CD14-positive monocyte (primary cell): ENCODE measurements around the gene C15orf62. TPM values are rescaled to one million over a fixed set of nuclear protein-coding genes. Genes with fewer than 3 reads are reported as not detected.

Experiments
- DNase-seq, 3 donors: peaks; one replicate each; pipeline ENCODE4 v3.0.0-alpha.2; 2011 to 2022
- H2AFZ ChIP-seq: 2 replicates; pipeline ENCODE4 v1.6.0; 2012; ENCODE audit warnings: mild to moderate bottlenecking, low read depth, low read length, inconsistent platforms; ENCODE audit not compliant: insufficient read depth, poor library complexity, severe bottlenecking
- H3K27ac ChIP-seq, 2 donors: 1 replicate in 1 of 2; 2 replicates in 1 of 2; pipeline ENCODE4 v1.5.1; 2012 to 2013; ENCODE audit warnings: low read length in 2 of 2, control low read depth in 1 of 2, inconsistent platforms in 1 of 2, low read depth in 1 of 2, mild to moderate bottlenecking in 1 of 2
- H3K27me3 ChIP-seq, 2 donors: one replicate each; pipeline versions ENCODE4 v1.6.0 to v1.6.1; 2011 to 2013; ENCODE audit warnings: low read length in 2 of 2; ENCODE audit not compliant: control insufficient read depth in 2 of 2, insufficient read depth in 2 of 2
- H3K36me3 ChIP-seq, 2 donors: replicated peaks in 1 of 2; 1 replicate in 1 of 2; 2 replicates in 1 of 2; pipeline versions ENCODE4 v1.5.1 to v1.6.1; 2012 to 2013; ENCODE audit warnings: low read length in 2 of 2, control low read depth in 1 of 2, inconsistent platforms in 1 of 2, mild to moderate bottlenecking in 1 of 2; ENCODE audit not compliant: insufficient read depth in 2 of 2, control insufficient read depth in 1 of 2
- H3K4me1 ChIP-seq, 2 donors: 1 replicate in 1 of 2; 2 replicates in 1 of 2; pipeline versions ENCODE4 v1.5.1 to v1.6.1; 2012 to 2013; ENCODE audit warnings: low read length in 2 of 2, control low read depth in 1 of 2, inconsistent platforms in 1 of 2, mild to moderate bottlenecking in 1 of 2, moderate library complexity in 1 of 2; ENCODE audit not compliant: insufficient read depth in 2 of 2, control insufficient read depth in 1 of 2
- H3K4me2 ChIP-seq: replicated peaks from 2 replicates; pipeline ENCODE3; 2012; ENCODE audit warnings: low read length, moderate library complexity, mild to moderate bottlenecking; ENCODE audit not compliant: poor library complexity, severe bottlenecking; ENCODE audit errors: extremely low read depth
- H3K4me3 ChIP-seq, 3 experiments: fragments of 200-600 bp in 1 of 3; sonication (generic) in 1 of 3; replicated peaks in 1 of 3; 1 replicate in 2 of 3; 2 replicates in 1 of 3; pipeline ENCODE4 v1.5.1; 2011 to 2013; ENCODE audit warnings: low read length in 3 of 3, mild to moderate bottlenecking in 3 of 3, control low read depth in 2 of 3, low read depth in 2 of 3, inconsistent platforms in 1 of 3, moderate library complexity in 1 of 3
- H3K79me2 ChIP-seq: 2 replicates; pipeline ENCODE4 v1.6.0; 2012; ENCODE audit warnings: mild to moderate bottlenecking, control low read depth, inconsistent platforms, low read length, moderate library complexity; ENCODE audit not compliant: insufficient read depth
- H3K9ac ChIP-seq: 2 replicates; pipeline ENCODE4 v1.6.0; 2017; ENCODE audit warnings: low read length, mild to moderate bottlenecking; ENCODE audit not compliant: insufficient read depth, poor library complexity, severe bottlenecking
- H3K9me3 ChIP-seq, 2 donors: replicated peaks in 1 of 2; 1 replicate in 1 of 2; 2 replicates in 1 of 2; pipeline versions ENCODE4 v1.5.1 to v1.6.1; 2012 to 2013; ENCODE audit warnings: low read length in 2 of 2, control low read depth in 1 of 2; ENCODE audit not compliant: control insufficient read depth in 1 of 2, insufficient read depth in 1 of 2
- H4K20me1 ChIP-seq: 2 replicates; pipeline ENCODE4 v1.6.0; 2012; ENCODE audit warnings: mild to moderate bottlenecking, low read length, control low read depth, moderate library complexity; ENCODE audit not compliant: insufficient read depth
- H3K27ac Mint-ChIP-seq, 7 donors: one replicate each; pipeline ENCODE4 v1.8.0; 2020; ENCODE audit warnings: mild to moderate bottlenecking in 7 of 7, mixed read lengths in 7 of 7, moderate library complexity in 6 of 7, inconsistent platforms in 2 of 7
- H3K27me3 Mint-ChIP-seq, 3 donors: one replicate each; pipeline ENCODE4 v1.8.0; 2021 to 2022; ENCODE audit warnings: low read depth in 3 of 3, mild to moderate bottlenecking in 3 of 3, mixed read lengths in 3 of 3, moderate library complexity in 3 of 3, inconsistent platforms in 1 of 3
- H3K36me3 Mint-ChIP-seq, 2 donors: one replicate each; pipeline ENCODE4 v1.8.0; 2020; ENCODE audit warnings: mixed read lengths in 2 of 2, inconsistent platforms in 1 of 2, mild to moderate bottlenecking in 1 of 2
- H3K4me1 Mint-ChIP-seq: one replicate; pipeline ENCODE4 v1.8.0; 2020; ENCODE audit warnings: mild to moderate bottlenecking, mixed read lengths
- H3K4me3 Mint-ChIP-seq, 2 donors: one replicate each; pipeline ENCODE4 v1.8.0; 2020; ENCODE audit warnings: mild to moderate bottlenecking in 2 of 2, mixed read lengths in 2 of 2, moderate library complexity in 1 of 2
- H3K9me3 Mint-ChIP-seq, 7 donors: one replicate each; pipeline ENCODE4 v1.8.0; 2020 to 2022; ENCODE audit warnings: mixed read lengths in 7 of 7, mild to moderate bottlenecking in 6 of 7, moderate library complexity in 6 of 7, inconsistent platforms in 2 of 7
- WGBS: methylation state at CpG from one replicate; pipeline ENCODE4 v1.1.5; 2013; ENCODE audit warnings: missing lambda C conversion rate; ENCODE audit not compliant: insufficient coverage; 5-methylcytosine and 5-hydroxymethylcytosine counted together
- intact Hi-C, 2 donors: fragments of 100-400 bp; cut with micrococcal nuclease; formaldehyde crosslinking; loops; one replicate each; pipeline versions ENCODE4 v1.15.0 to v1.15.1; 2023
- polyA plus RNA-seq, 3 donors: library from polyadenylated mRNA; depleted of rRNA in 1 of 3; unstranded in 2 of 3; stranded (reverse) in 1 of 3; fragments of 300-500 nt in 2 of 3; fragments of >200 nt in 1 of 3; fragmentation: Illumina TruSeq in 2 of 3; gene quantifications; 1 replicate in 2 of 3; 2 replicates in 1 of 3; pipeline ENCODE4 v1.2.3, GENCODE V29; 2012 to 2021
- TF ChIP-seq, protein P1 (sequence below): fragments of 200-600 bp; IDR thresholded peaks from one replicate; pipeline ENCODE4 v1.8.0; 2022; ENCODE audit warnings: antibody characterized with exemption, mild to moderate bottlenecking

Gene C15orf62
- polyA plus RNA-seq, 3 donors = 0.23 to 0.25 TPM; not detected in 1

DNA sequence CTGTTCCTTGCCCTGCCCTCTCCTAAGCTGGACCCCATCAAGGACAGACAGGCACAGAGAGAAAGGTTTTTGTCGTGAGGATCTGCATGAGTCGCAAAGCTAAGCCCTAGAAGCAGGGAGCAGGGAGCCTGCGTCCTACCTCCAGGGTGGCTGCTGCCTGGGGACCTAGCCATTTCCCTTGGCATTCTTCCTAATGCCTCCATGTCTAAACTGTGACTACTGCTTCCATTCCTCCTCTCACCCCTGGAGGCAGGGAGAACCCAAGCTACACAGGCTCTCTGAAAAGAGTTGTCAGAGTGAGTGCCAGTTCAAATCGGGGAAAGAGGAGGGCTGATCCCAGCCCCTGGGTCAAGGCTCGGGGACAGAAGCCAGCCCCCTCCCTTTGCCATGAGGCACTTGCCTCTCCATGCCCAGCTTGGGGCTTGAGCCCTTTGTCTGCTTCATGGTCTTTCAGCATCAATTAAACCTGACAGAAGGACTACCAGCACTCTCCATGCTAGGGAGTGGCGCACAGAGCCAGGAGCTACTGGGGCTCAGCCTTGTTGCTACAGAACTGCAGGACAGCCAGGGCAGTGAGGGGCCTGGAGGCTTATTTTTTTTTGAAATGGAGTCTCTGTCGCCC is 3.5 kb upstream of the C15orf62 start:
- H3K27ac Mint-ChIP-seq = peak overlapping the region in 2 of 7 donors; percentile 50 to 67
- no peak overlapping the region for H3K4me2 ChIP-seq
- H3K79me2 ChIP-seq = no peaks in the 10 kb centered on the region
- peaks cover 53% of the 10 kb centered on the region for H3K4me1 Mint-ChIP-seq
- H3K36me3 ChIP-seq = peaks cover 14 to 26% of the 10 kb centered on the region in 2 donors
- no peaks in the 10 kb centered on the region for H3K9me3 Mint-ChIP-seq
- H3K27me3 Mint-ChIP-seq = peaks cover 3 to 9% (median 8%) of the 10 kb centered on the region in 3 donors
- DNase-seq = no peak
- no peaks in the 10 kb centered on the region for H3K9me3 ChIP-seq
- H3K27me3 ChIP-seq = no peaks in the 10 kb centered on the region
- intact Hi-C loops = loop anchor here in 1 of 2 donors (10.0 kb wide), 1 partner anchor 72 kb away; the partner anchor contains the start of gene RAD51
- TF ChIP-seq, protein P1, sequence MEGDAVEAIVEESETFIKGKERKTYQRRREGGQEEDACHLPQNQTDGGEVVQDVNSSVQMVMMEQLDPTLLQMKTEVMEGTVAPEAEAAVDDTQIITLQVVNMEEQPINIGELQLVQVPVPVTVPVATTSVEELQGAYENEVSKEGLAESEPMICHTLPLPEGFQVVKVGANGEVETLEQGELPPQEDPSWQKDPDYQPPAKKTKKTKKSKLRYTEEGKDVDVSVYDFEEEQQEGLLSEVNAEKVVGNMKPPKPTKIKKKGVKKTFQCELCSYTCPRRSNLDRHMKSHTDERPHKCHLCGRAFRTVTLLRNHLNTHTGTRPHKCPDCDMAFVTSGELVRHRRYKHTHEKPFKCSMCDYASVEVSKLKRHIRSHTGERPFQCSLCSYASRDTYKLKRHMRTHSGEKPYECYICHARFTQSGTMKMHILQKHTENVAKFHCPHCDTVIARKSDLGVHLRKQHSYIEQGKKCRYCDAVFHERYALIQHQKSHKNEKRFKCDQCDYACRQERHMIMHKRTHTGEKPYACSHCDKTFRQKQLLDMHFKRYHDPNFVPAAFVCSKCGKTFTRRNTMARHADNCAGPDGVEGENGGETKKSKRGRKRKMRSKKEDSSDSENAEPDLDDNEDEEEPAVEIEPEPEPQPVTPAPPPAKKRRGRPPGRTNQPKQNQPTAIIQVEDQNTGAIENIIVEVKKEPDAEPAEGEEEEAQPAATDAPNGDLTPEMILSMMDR = no peak
- no peak overlapping the region for H3K27ac ChIP-seq
- no peak overlapping the region for H3K9ac ChIP-seq
- WGBS = 95% methylated on average over 4 of the region's 7 CpGs
- H2AFZ ChIP-seq = no peak overlapping the region
- H3K4me3 ChIP-seq = no peak overlapping the region
- no peak overlapping the region for H3K4me3 Mint-ChIP-seq
- peaks cover 17 to 33% of the 10 kb centered on the region in 2 donors for H3K36me3 Mint-ChIP-seq
- H3K4me1 ChIP-seq = peaks cover 53 to 61% of the 10 kb centered on the region in 2 donors
- no peaks in the 10 kb centered on the region for H4K20me1 ChIP-seq

DNA sequence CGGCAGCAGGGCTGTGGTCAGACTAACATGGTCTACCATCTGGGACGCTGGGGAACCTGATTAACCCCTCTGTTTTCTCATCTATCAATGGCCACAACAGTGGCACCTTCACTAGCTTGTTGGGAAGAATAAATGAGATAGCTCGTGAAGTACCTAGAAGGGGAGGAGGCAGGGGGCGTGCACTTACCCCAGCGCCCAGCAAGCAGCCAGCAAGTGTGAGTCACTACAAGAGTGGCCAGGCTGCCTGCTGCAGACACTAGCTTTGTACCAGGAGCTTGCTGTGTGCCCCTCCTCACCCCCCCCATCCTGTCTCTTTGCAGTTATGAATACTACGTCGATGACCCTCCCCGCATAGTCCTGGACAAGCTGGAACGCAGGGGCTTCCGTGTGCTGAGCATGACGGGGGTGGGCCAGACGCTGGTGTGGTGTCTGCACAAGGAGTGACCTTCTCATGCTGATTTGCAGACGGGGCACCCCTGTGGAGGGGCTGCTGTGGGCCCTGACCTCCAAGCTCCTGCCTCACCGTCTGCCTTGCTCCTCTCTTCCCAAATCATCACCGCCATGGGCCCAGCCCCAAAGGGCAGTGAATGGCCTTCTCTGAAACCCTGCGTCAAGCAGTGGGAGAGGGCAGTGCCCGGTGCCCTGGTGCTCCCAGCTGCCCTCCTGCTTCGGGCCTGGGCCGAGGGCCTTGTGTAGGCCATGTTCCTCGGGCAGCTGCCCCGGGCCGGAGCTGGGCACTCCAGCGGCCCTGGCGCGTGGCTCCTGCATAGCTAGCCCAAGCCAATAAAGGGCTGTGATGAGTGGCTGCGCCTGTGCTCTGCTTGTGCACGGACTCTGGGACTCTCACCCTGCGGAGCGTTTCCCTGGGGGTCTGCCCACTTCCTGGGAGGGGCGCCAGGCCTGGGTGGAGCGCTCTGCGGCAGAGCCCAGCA is 2.6 kb upstream of the C15orf62 start:
- H3K27ac Mint-ChIP-seq = peak overlapping the region in 1 of 7 donors; percentile 15
- Histone ChIP-seq H3K79me2 (no peaks in the 10 kb centered on the region), H3K27me3 (no peaks in the 10 kb centered on the region), H3K4me2 (no peak overlapping the region), H3K36me3 (peaks cover 16 to 34% of the 10 kb centered on the region in 2 donors), H3K27ac (no peak overlapping the region), H3K9me3 (no peaks in the 10 kb centered on the region), H3K9ac (no peak overlapping the region), H2AFZ (no peak overlapping the region), H3K4me1 (peaks cover 53 to 61% of the 10 kb centered on the region in 2 donors), H3K4me3 (no peak overlapping the region), H4K20me1 (no peaks in the 10 kb centered on the region)
- DNase-seq = no peak
- TF ChIP-seq, protein P1 = no peak
- no peaks in the 10 kb centered on the region for H3K9me3 Mint-ChIP-seq
- peaks cover 23 to 40% of the 10 kb centered on the region in 2 donors for H3K36me3 Mint-ChIP-seq
- H3K4me3 Mint-ChIP-seq = no peak overlapping the region
- peaks cover 3 to 8% (median 6%) of the 10 kb centered on the region in 3 donors for H3K27me3 Mint-ChIP-seq
- intact Hi-C loops = loop anchor here in 1 of 2 donors (10.0 kb wide), 1 partner anchor 72 kb away; the partner anchor contains the start of gene RAD51
- 96% methylated on average over 21 of the region's 32 CpGs for WGBS
- peaks cover 53% of the 10 kb centered on the region for H3K4me1 Mint-ChIP-seq
